Cardiac septum (tissue), 1 donor: Measurements from ENCODE around the gene PAXX. TPM values are rescaled to one million over a fixed set of nuclear protein-coding genes. Genes with fewer than 3 reads are reported as not detected.
"Not testable (repeated sequence)": the region's sequence is repeated elsewhere in the genome, so short reads cannot be mapped to it uniquely, and the experiment has no call there.

Experiments
- DNase-seq: peaks from one replicate; pipeline ENCODE4 v3.0.0-alpha.2; 2020; ENCODE audit warnings: low spot score
- intact Hi-C: fragments of 100-400 bp; cut with DNase I; formaldehyde crosslinking; loops from one replicate; pipeline ENCODE4 v1.14.0; 2022
- total RNA-seq: library from RNA; stranded (reverse); fragmentation: NEBNext Ultra II Directional; extraction: Animal tissue kit (Norgen Biotek cat#: 25700); gene quantifications from one replicate; pipeline ENCODE4 v1.2.1, GENCODE V29; 2021
- donor health status: DM: no; HTN: no; CAD: no.

PAXX gene
- total RNA-seq, 1 donor from 2014 or later, result 26.0 TPM

- no peak for DNase-seq
- intact Hi-C loops, result loop anchor here (5.0 kb wide), 1 partner anchor 184 kb away; the partner anchor contains the start of gene AJM1
These were observed 34.2 kb downstream of the PAXX start for GRCh38 chr9:137026384-137026783.

DNA sequence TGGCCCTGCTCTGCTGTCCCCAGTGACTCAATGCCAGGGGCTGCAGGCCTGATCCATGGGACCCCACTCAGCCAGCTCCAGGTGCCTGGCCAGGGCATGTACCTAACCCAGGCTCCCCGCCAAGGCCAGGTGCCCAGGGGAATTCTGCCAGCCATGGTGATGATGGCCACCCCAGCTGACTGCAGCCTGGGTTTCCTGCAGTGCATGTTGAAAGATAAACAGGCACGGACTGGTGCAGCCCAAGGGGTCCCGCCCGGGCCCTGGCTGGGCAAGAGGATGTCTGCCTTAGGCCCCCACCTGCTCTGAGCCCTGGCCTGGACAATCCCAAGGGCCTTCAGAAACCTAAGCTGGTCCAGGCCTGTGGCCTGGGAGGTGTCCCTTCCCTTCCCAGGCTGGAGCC is 34.6 kb downstream of the PAXX start:
- intact Hi-C loops, result loop anchor here (5.0 kb wide), 1 partner anchor 185 kb away; the partner anchor contains the start of gene AJM1

GRCh38 chr9:137027369-137028262 is 35.4 kb downstream of the PAXX start, which contains the start of gene ABCA2:
Gene ABCA2 (minus strand): TSS chr9:137028237. CDS start chr9:137028140, 97 bp downstream.
- no peak for DNase-seq
- intact Hi-C loops, result loop anchor here (2.0 to 5.0 kb wide), 2 partner anchors 185 to 241 kb away; partner anchors contain the start of gene AJM1

More for the DNA sequence above, 34.6 kb downstream of the PAXX start:
- no peak for DNase-seq

GRCh38 chr9:137028263-137029057 is 36.2 kb downstream of the PAXX start:
- intact Hi-C loops, result loop anchor here (2.0 to 5.0 kb wide), 2 partner anchors 186 to 242 kb away; partner anchors contain the start of gene AJM1
- DNase-seq, result peak; percentile 88

DNA sequence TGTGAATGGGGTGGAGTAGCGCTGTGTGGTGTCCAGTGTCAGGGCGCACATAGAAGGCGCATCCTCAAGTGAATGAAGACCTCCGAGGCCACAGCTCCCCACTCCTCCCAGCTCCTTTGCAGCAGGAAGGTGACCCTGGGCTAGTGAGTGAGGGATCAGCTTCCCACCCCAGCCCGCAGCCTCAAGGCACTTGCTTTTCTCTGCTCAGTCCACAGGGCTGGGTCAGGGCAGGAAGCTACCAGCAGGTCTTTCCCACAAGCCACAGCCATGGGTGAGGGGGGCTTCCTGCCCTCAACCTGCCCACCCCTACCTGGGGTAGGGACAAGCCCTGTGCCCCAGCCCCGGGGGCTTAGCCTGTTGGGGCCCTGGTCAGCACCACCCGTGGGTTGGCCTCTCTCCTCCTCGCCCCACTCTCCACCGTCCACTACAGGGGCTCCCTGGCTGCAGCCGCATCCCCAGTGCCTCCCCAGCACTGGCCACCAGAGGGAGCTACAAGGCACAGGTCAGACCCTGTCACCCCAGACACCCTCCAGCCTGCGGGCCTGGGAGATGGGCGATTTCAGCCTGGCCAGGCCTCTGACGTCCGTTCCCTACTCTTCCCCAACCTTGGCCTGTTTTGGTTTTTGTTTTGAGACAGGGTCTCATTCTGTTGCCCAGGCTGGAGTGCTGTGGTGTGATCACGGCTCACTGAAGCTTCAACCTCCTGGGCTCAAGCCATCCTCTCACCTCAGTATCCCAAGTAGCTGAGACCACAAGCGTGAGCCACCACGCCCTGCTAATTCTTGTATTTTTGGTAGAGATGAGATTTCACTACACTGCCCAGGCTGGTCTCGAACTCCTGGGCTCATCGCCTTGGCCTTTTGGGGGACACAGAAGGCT is 37.1 kb downstream of the PAXX start:
- intact Hi-C loops, result loop anchor here (2.0 to 5.0 kb wide), 2 partner anchors 187 to 242 kb away; partner anchors contain the start of gene AJM1

DNA sequence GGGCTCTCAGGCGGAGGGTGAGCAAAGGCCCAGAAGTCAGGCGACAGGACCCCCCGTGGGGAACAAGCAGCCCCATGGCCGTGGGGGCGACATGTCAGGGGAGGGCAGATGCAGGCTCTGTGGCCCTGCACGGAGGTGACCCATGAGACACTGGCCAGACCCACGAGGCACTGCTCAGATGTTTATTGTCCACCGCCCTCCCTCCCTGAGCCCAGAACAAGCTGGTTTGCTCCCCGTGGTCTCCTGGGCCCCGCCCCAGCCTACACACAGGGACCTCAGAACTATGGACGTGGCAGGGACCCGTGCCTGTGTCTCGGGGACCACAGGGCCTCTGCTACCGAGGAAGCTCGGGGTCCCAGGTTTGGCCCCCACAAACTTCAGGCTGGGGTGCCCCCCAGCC is 37.8 kb downstream of the PAXX start:
- no peak for DNase-seq
- intact Hi-C loops, result no loop called here

More for the DNA sequence above, 37.1 kb downstream of the PAXX start:
- peak; percentile 90 for DNase-seq

- intact Hi-C loops, result no loop called here
- DNase-seq, result peak; percentile 92
These were observed 38.6 kb downstream of the PAXX start for GRCh38 chr9:137030538-137031527.

DNA sequence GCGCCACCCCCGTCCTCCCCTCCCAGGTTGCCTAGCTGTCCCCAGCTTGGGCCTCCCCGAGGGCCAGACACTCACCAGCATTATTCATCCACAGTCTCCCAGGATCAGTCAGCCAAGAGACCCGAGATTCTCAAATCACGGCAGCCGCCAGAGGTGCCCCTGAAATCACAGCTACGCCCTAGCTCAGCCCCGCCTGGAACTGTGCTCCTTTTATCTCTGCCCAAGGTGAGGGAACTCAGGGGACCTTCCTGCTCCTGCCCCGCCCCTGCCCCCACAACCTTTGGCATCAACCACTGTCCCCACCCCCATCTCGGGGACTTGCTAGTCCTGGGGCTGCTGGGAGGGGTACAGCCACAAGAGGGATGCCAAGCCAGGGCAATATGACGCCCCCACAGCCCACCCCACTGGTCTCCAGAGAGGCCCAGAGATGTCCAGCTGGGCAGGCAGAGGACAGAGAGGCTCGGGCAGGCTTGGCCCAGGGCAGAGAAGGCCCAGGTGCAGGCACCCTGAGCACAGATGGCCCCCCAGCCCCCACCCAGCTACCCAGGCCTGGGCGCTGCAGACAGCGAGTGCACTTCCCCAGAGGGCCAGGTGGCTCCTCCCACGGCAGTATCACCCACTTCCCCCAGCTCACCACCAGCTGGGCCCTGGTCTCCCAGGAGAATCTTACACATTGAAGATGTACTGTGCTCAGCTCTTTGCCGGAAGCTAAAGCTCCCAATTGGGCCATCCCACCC is 39.9 kb downstream of the PAXX start, which contains the start of gene FUT7:
TSS of gene FUT7 (minus strand) at position 185 of the 737 bp plus-strand sequence. CDS start at position 88, 97 bp downstream.
- intact Hi-C loops, result no loop called here

GRCh38 chr9:137032858-137033257 is 40.6 kb downstream of the PAXX start:
- intact Hi-C loops, result no loop called here
- peak; percentile 92 for DNase-seq

More for the DNA sequence above, 39.9 kb downstream of the PAXX start, which contains the start of gene FUT7:
- peak; percentile 86 for DNase-seq

GRCh38 chr9:137033481-137033880 is 41.3 kb downstream of the PAXX start:
- DNase-seq, intact Hi-C loops: not testable (repeated sequence)

- no peak for DNase-seq
- intact Hi-C loops, result loop anchor here (2.0 kb wide), 1 partner anchor 85 kb away; no protein-coding TSS in a partner anchor
These were observed 42.0 kb downstream of the PAXX start for GRCh38 chr9:137034039-137034708.

GRCh38 chr9:137034709-137035506 is 42.7 kb downstream of the PAXX start:
- DNase-seq, result peak; percentile 93
- intact Hi-C loops, result loop anchor here (2.0 kb wide), 1 partner anchor 86 kb away; no protein-coding TSS in a partner anchor

DNA sequence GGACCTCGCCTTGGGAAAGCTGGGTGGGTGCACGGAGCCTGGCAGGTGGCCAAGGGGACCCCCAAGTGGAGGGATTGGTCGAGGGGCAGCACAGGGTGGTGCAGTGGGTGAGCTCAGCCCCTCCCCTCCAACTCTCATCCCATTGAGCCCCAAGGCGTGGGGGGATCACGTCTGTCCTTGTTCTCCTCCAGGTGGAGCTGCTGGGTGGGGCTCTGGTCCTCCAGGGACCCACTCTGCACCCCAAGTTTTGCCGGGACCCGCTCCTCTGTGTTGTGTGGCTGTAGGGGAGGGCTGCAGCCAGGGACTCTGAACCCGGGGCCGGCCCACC is 43.2 kb downstream of the PAXX start:
- intact Hi-C loops, result loop anchor here (2.0 kb wide), 1 partner anchor 87 kb away; no protein-coding TSS in a partner anchor
- DNase-seq, result no peak

- intact Hi-C loops, result loop anchor here (2.0 kb wide), 1 partner anchor 87 kb away; no protein-coding TSS in a partner anchor
- DNase-seq, result no peak
These were observed 43.7 kb downstream of the PAXX start for GRCh38 chr9:137035937-137036336.

DNA sequence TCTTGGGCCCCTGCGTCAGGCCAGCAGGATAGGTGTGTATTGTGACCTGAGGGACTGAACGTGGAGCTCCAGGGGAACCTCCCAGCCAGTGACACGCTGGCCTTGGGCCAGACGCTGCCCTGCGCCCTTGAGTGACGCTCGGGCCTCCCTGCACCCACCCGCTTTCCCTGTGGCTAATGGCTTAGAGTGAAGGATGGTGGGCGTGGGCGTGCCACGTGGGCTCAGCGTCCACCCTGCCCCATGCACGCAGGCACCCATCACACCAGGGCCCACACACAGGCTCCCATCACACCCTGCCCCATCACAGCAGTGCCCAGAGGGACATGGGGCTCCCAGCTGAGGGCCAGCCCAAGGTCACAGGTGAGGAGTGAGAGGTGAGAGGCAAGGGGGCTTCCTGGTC is 44.8 kb downstream of the PAXX start:
- no peak for DNase-seq
- intact Hi-C loops, result no loop called here
